Natural killer cell (primary cell): ENCODE data around the gene MACROD2. TPM values are rescaled to one million over a fixed set of nuclear protein-coding genes. Genes with fewer than 3 reads are reported as not detected.

Experiments used
- ATAC-seq, 3 donors: fragments of 150-1000 bp in 2 of 3; fragments of 200-7000 bp in 1 of 3; cut with Tn5 transposase; 1 replicate in 1 of 3; 2 replicates in 2 of 3; pipeline ENCODE4 v1.10.0; 2021; ENCODE audit warnings: mild to moderate bottlenecking in 2 of 3, moderate library complexity in 2 of 3
- DNase-seq, 2 donors: peaks; one replicate each; pipeline versions ENCODE4 v3.0.0 to v3.0.0-alpha.2; 2013 to 2021; ENCODE audit warnings: mixed read lengths in 1 of 2
- H3K27ac ChIP-seq: one replicate; pipeline ENCODE4 v1.5.1; 2013; ENCODE audit warnings: mild to moderate bottlenecking, low read length
- H3K27me3 ChIP-seq: one replicate; pipeline ENCODE4 v1.6.1; 2013; ENCODE audit warnings: low read length; ENCODE audit not compliant: control insufficient read depth, insufficient read depth
- H3K36me3 ChIP-seq: one replicate; pipeline ENCODE4 v1.6.1; 2013; ENCODE audit warnings: low read length; ENCODE audit not compliant: control insufficient read depth, insufficient read depth
- H3K4me1 ChIP-seq: one replicate; pipeline ENCODE4 v1.6.1; 2013; ENCODE audit warnings: low read length; ENCODE audit not compliant: control insufficient read depth, insufficient read depth
- H3K4me3 ChIP-seq: one replicate; pipeline ENCODE4 v1.5.1; 2013; ENCODE audit warnings: low read length
- H3K9me3 ChIP-seq: one replicate; pipeline ENCODE4 v1.6.1; 2013; ENCODE audit warnings: low read length; ENCODE audit not compliant: control insufficient read depth, insufficient read depth
- H3K27ac Mint-ChIP-seq, 2 donors: one replicate each; pipeline ENCODE4 v1.8.0; 2022; ENCODE audit warnings: mild to moderate bottlenecking in 2 of 2, mixed read lengths in 2 of 2, moderate library complexity in 1 of 2
- H3K27me3 Mint-ChIP-seq, 2 donors: one replicate each; pipeline ENCODE4 v1.8.0; 2022; ENCODE audit warnings: low read depth in 2 of 2, mixed read lengths in 2 of 2
- H3K36me3 Mint-ChIP-seq: one replicate; pipeline ENCODE4 v1.8.0; 2022; ENCODE audit warnings: mixed read lengths
- H3K4me1 Mint-ChIP-seq, 2 donors: one replicate each; pipeline ENCODE4 v1.8.0; 2022; ENCODE audit warnings: mixed read lengths in 2 of 2
- H3K4me3 Mint-ChIP-seq: one replicate; pipeline ENCODE4 v1.8.0; 2022; ENCODE audit warnings: mild to moderate bottlenecking, moderate library complexity, mixed read lengths
- H3K9me3 Mint-ChIP-seq, 2 donors: one replicate each; pipeline ENCODE4 v1.8.0; 2022; ENCODE audit warnings: mixed read lengths in 2 of 2
- WGBS: methylation state at CpG from one replicate; pipeline ENCODE4 v1.1.7; 2013; ENCODE audit warnings: missing lambda C conversion rate; ENCODE audit not compliant: insufficient coverage; 5-methylcytosine and 5-hydroxymethylcytosine counted together
- intact Hi-C: fragments of 100-400 bp; cut with micrococcal nuclease; formaldehyde crosslinking; loops from one replicate; pipeline ENCODE4 v1.14.2; 2022
- total RNA-seq, 4 donors: library from RNA; stranded (reverse); fragments of 120-200 nt in 1 of 4; gene quantifications; one replicate each; pipeline versions ENCODE4 v1.2.3 to v1.2.4, GENCODE V29; 2013 to 2022
- TF ChIP-seq, protein P1 (sequence below): fragments of 200-600 bp; IDR thresholded peaks from one replicate; pipeline ENCODE4 v1.8.0; 2022; ENCODE audit warnings: antibody characterized with exemption

MACROD2 gene
- total RNA-seq, 3 donors from 2014 or later (not counting 1 experiment from before 2014, with no cell fraction given) = 0.19 to 0.88 TPM; not detected in 1

- intact Hi-C loops = no loop called here
- Histone ChIP-seq H3K36me3 (no peaks in the 10 kb centered on the region), H3K4me1 (no peaks in the 10 kb centered on the region), H3K4me3 (no peak overlapping the region), H3K27ac (no peak overlapping the region), H3K9me3 (peaks cover 5% of the 10 kb centered on the region), H3K27me3 (no peaks in the 10 kb centered on the region)
- H3K4me3 Mint-ChIP-seq = no peak overlapping the region
- H3K27me3 Mint-ChIP-seq = no peaks in the 10 kb centered on the region
- DNase-seq (no peak), ATAC-seq (no peak)
- no peak overlapping the region for H3K27ac Mint-ChIP-seq
- TF ChIP-seq, protein P1, sequence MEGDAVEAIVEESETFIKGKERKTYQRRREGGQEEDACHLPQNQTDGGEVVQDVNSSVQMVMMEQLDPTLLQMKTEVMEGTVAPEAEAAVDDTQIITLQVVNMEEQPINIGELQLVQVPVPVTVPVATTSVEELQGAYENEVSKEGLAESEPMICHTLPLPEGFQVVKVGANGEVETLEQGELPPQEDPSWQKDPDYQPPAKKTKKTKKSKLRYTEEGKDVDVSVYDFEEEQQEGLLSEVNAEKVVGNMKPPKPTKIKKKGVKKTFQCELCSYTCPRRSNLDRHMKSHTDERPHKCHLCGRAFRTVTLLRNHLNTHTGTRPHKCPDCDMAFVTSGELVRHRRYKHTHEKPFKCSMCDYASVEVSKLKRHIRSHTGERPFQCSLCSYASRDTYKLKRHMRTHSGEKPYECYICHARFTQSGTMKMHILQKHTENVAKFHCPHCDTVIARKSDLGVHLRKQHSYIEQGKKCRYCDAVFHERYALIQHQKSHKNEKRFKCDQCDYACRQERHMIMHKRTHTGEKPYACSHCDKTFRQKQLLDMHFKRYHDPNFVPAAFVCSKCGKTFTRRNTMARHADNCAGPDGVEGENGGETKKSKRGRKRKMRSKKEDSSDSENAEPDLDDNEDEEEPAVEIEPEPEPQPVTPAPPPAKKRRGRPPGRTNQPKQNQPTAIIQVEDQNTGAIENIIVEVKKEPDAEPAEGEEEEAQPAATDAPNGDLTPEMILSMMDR = no peak
- H3K4me1 Mint-ChIP-seq = no peaks in the 10 kb centered on the region
- peaks cover 10 to 11% of the 10 kb centered on the region in 2 donors for H3K9me3 Mint-ChIP-seq
- H3K36me3 Mint-ChIP-seq = no peaks in the 10 kb centered on the region
- 92% methylated on average over 5 of the region's 5 CpGs for WGBS
These were observed 806.4 kb downstream of the MACROD2 start for GRCh38 chr20:14801591-14802325.

- Mint-ChIP-seq H3K4me1 (no peaks in the 10 kb centered on the region), H3K4me3 (no peak overlapping the region), H3K27me3 (no peaks in the 10 kb centered on the region), H3K27ac (no peak overlapping the region), H3K36me3 (peaks cover 16% of the 10 kb centered on the region), H3K9me3 (peaks cover 17% of the 10 kb centered on the region in 2 donors)
- Histone ChIP-seq H3K27ac (no peak overlapping the region), H3K36me3 (no peaks in the 10 kb centered on the region), H3K4me1 (no peaks in the 10 kb centered on the region), H3K9me3 (peaks cover 10% of the 10 kb centered on the region), H3K27me3 (no peaks in the 10 kb centered on the region), H3K4me3 (no peak overlapping the region)
- DNase-seq (no peak), ATAC-seq (no peak)
- WGBS = 72% methylated on average over 2 of the region's 2 CpGs
- TF ChIP-seq, protein P1 = no peak
- intact Hi-C loops = no loop called here
These were observed 811.9 kb downstream of the MACROD2 start for GRCh38 chr20:14807224-14807623.

DNA sequence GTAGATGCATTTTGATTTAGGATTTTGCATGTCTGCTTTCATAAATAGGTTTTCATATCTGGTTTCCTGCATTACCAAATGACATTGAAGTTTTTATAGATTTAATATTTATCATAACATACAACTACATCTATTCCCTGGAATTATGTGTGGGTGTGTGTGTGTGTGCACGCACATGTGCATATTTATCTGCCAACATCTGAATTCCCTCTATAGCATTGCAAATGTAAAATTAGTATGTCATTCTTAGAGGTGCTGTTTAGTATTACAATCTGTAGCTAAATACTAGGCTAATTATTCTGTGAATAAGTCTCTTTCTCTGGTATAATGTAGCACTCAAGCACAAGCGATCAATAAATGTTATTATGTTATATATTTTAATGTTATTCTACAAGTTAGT is 820.0 kb downstream of the MACROD2 start:
- TF ChIP-seq, protein P1 = no peak
- Mint-ChIP-seq H3K4me1 (no peaks in the 10 kb centered on the region), H3K9me3 (peaks cover 5 to 11% of the 10 kb centered on the region in 2 donors), H3K4me3 (no peak overlapping the region), H3K36me3 (no peaks in the 10 kb centered on the region), H3K27me3 (no peaks in the 10 kb centered on the region), H3K27ac (no peak overlapping the region)
- Histone ChIP-seq H3K4me3 (no peak overlapping the region), H3K27me3 (no peaks in the 10 kb centered on the region), H3K4me1 (no peaks in the 10 kb centered on the region), H3K36me3 (no peaks in the 10 kb centered on the region), H3K9me3 (peaks cover 3% of the 10 kb centered on the region), H3K27ac (no peak overlapping the region)
- no CpG with 5 or more reads among the region's 2 CpGs for WGBS
- intact Hi-C loops = no loop called here
- ATAC-seq (no peak), DNase-seq (no peak)

- Mint-ChIP-seq H3K4me3 (no peak overlapping the region), H3K36me3 (no peaks in the 10 kb centered on the region), H3K9me3 (peaks cover 7 to 8% of the 10 kb centered on the region in 2 donors), H3K27me3 (no peaks in the 10 kb centered on the region), H3K4me1 (no peaks in the 10 kb centered on the region), H3K27ac (no peak overlapping the region)
- DNase-seq (no peak), ATAC-seq (no peak)
- Histone ChIP-seq H3K4me3 (no peak overlapping the region), H3K27ac (no peak overlapping the region), H3K36me3 (no peaks in the 10 kb centered on the region), H3K9me3 (peaks cover 3% of the 10 kb centered on the region), H3K4me1 (no peaks in the 10 kb centered on the region), H3K27me3 (no peaks in the 10 kb centered on the region)
- TF ChIP-seq, protein P1 = no peak
- intact Hi-C loops = no loop called here
- WGBS = 100% methylated on average over 1 of the region's 1 CpG
These were observed 821.2 kb downstream of the MACROD2 start for GRCh38 chr20:14816471-14816870.
